Esophagus squamous epithelium (tissue), 5 donors: Measurements from ENCODE around the gene CHST12. TPM values are rescaled to one million over a fixed set of nuclear protein-coding genes. Genes with fewer than 3 reads are reported as not detected.
"Not testable (repeated sequence)": the region's sequence is repeated elsewhere in the genome, so short reads cannot be mapped to it uniquely, and the experiment has no call there.

ENCODE experiments used
- DNase-seq: peaks from one replicate; lab custom pipeline; 2025; lab: John Stamatoyannopoulos, UW
- H3K27ac ChIP-seq, 4 donors: fragments of 200-600 bp; sonication (generic); one replicate each; pipeline ENCODE4 v1.5.1; 2016 to 2019; ENCODE audit warnings: mild to moderate bottlenecking in 1 of 4
- H3K27me3 ChIP-seq, 4 donors: fragments of 200-600 bp; sonication (generic); 1 replicate in 3 of 4; 2 replicates in 1 of 4; pipeline versions ENCODE4 v1.5.1 to v1.6.0; 2017 to 2021; ENCODE audit warnings: antibody characterized with exemption in 1 of 4
- H3K36me3 ChIP-seq, 3 donors: fragments of 200-600 bp; sonication (generic); one replicate each; pipeline ENCODE4 v1.5.1; 2016 to 2019
- H3K4me1 ChIP-seq, 3 donors: fragments of 200-600 bp; sonication (generic); one replicate each; pipeline ENCODE4 v1.5.1; 2017 to 2019
- H3K4me3 ChIP-seq, 4 donors: fragments of 200-600 bp; sonication (generic); 1 replicate in 3 of 4; 2 replicates in 1 of 4; pipeline ENCODE4 v1.5.1; 2016 to 2019; ENCODE audit warnings: mild to moderate bottlenecking in 2 of 4, moderate library complexity in 1 of 4
- H3K9me3 ChIP-seq, 3 donors: fragments of 200-600 bp; sonication (generic); one replicate each; pipeline ENCODE4 v1.5.1; 2016 to 2019
- POLR2A ChIP-seq, 4 donors: fragments of 450-650 bp; IDR thresholded peaks; one replicate each; pipeline ENCODE4 v1.6.1; 2017; ENCODE audit warnings: antibody characterized with exemption in 4 of 4, mild to moderate bottlenecking in 4 of 4, moderate library complexity in 3 of 4
- WGBS, 2 donors: methylation state at CpG; one replicate each; pipeline ENCODE4 v1.1.5; 2018; 5-methylcytosine and 5-hydroxymethylcytosine counted together
- intact Hi-C: fragments of 100-400 bp; cut with DNase I; formaldehyde crosslinking; loops from one replicate; pipeline ENCODE4 v1.15.0; 2022
- total RNA-seq, 4 donors: library from RNA; depleted of rRNA; stranded (reverse); fragments of >200 nt; gene quantifications; one replicate each; pipeline ENCODE4 v1.1.0, GENCODE V29; 2016
- TF ChIP-seq, protein P1 (sequence below), 6 experiments: fragments of 450-650 bp in 4 of 6; fragments of 200-600 bp in 2 of 6; sonication (generic) in 2 of 6; IDR thresholded peaks; one replicate each; pipeline ENCODE4 v1.5.1; 2016 to 2019; ENCODE audit warnings: antibody characterized with exemption in 6 of 6, mild to moderate bottlenecking in 4 of 6, moderate library complexity in 4 of 6
- donor health status: DM: yes; HTN: yes; CAD: no.

The CHST12 gene
- total RNA-seq, 4 donors from 2014 or later, result 1.5 to 11.8 (median 5.0) TPM

DNA sequence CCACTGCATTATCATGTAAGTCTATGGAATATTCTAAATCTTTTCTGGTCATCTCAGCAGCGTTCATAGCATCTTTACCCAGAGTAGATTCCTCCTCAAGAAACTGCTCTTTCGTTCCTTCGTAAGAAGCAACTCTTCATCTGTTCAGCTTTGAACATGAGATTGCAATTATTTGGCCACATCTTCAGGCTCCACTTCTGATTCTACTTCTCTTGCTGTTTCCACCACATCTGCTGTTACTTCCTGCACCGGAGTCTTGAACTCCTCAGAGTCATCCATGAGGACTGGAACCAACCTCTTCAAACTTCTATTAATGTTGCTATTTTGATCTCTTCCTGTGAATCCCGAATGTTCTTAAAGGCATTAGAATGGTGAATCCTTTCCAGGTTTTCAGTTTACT lies 12.7 kb downstream of the CHST12 start:
- TF ChIP-seq POLR2A (IDR thresholded peaks at IDR 0.05), result no peak
- TF ChIP-seq, protein P1, sequence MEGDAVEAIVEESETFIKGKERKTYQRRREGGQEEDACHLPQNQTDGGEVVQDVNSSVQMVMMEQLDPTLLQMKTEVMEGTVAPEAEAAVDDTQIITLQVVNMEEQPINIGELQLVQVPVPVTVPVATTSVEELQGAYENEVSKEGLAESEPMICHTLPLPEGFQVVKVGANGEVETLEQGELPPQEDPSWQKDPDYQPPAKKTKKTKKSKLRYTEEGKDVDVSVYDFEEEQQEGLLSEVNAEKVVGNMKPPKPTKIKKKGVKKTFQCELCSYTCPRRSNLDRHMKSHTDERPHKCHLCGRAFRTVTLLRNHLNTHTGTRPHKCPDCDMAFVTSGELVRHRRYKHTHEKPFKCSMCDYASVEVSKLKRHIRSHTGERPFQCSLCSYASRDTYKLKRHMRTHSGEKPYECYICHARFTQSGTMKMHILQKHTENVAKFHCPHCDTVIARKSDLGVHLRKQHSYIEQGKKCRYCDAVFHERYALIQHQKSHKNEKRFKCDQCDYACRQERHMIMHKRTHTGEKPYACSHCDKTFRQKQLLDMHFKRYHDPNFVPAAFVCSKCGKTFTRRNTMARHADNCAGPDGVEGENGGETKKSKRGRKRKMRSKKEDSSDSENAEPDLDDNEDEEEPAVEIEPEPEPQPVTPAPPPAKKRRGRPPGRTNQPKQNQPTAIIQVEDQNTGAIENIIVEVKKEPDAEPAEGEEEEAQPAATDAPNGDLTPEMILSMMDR (IDR thresholded peaks at IDR 0.05), result no peak
- peaks cover 0 to 8% (median 0%) of the 10 kb centered on the region in 3 donors for H3K36me3 ChIP-seq
- no peak overlapping the region for H3K27ac ChIP-seq
- H3K4me3 ChIP-seq, result no peak overlapping the region
- peaks cover 5 to 45% (median 9%) of the 10 kb centered on the region in 3 donors for H3K4me1 ChIP-seq
- no peaks in the 10 kb centered on the region for H3K27me3 ChIP-seq
- WGBS, 2 donors, result 70 to 74% methylated on average over 5 of the region's 5 CpGs
- intact Hi-C loops, result no loop called here
- no peaks in the 10 kb centered on the region for H3K9me3 ChIP-seq
- DNase-seq, result no peak

DNA sequence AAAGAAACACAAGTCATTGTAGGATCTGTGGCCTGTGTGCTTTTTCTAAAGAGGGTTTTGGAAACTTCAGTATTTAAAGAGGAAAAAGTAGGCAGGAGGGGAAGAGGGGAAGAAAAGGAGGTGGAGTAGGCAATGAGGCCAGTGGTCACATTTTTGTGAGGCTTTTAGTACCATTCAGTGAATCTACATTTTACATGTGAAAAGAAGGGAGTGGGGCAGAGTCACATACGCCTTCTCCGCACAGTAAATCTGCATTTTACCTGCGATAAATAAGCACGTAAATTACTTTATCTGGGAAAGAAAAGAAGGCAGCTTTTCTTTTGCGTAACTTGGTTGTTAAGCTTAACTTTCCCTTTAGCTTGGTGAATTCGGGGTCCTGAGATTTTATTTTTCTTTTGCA lies 13.2 kb downstream of the CHST12 start:
- no peak for DNase-seq
- intact Hi-C loops, result no loop called here
- Histone ChIP-seq H3K9me3 (no peaks in the 10 kb centered on the region), H3K27me3 (no peaks in the 10 kb centered on the region), H3K27ac (no peak overlapping the region), H3K4me1 (peaks cover 3 to 40% (median 7%) of the 10 kb centered on the region in 3 donors), H3K4me3 (no peak overlapping the region), H3K36me3 (peaks cover 0 to 8% (median 0%) of the 10 kb centered on the region in 3 donors)
- WGBS, 2 donors, result 94 to 96% methylated on average over 6 of the region's 6 CpGs
- TF ChIP-seq, protein P1 (IDR thresholded peaks at IDR 0.05), result no peak
- no peak for TF ChIP-seq POLR2A (IDR thresholded peaks at IDR 0.05)

DNA sequence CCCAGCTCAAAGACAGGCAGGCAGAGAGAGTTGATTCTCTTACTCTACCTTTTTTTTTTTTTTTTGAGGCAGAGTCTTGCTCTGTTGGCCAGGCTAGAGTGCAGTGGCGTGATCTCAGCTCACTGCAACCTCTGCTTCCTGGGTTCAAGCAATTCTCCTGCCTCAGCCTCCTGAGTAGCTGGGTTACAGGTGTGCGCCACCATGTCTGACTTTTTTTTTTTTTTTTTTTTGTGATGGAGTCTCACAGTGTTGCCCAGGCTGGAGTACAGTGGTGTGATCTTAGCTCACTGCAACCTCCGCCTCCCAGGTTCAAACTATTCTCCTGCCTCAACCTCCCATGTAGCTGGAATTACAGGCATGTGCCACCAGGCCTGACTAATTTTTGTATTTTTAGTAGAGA lies 13.8 kb downstream of the CHST12 start:
- intact Hi-C loops, H3K27me3 ChIP-seq, H3K27ac ChIP-seq, H3K36me3 ChIP-seq, H3K4me3 ChIP-seq, H3K9me3 ChIP-seq, DNase-seq: not testable (repeated sequence)
- H3K4me1 ChIP-seq, result peaks cover 0 to 34% (median 3%) of the 10 kb centered on the region in 3 donors
- WGBS, 2 donors, result 94 to 100% methylated on average over 3 of the region's 3 CpGs

DNA sequence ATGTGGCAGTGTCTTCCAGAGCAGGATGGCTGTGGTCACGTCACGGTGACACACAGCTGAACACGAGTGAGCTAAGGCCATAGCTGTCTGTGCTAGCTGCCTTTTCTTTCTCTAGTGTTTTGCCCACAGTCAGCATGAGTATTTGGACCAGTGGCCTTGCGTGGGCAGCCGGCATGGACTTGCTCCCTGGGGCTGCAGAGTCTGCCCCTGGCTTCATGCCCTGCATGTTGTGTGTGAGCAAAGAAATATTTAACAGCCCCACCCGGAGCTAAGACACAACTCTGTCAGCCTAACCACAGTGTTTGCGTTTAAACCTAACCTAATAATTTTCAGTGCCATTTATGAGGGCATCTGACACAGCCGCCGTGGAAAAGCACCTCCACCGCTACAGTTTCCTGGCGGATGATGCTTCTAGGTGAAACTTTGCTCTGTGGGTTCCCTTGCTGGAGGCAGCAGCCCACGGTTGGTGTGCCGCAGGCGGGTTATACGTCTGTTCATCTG lies 14.6 kb downstream of the CHST12 start:
- H3K4me3 ChIP-seq, result no peak overlapping the region
- H3K9me3 ChIP-seq, result no peaks in the 10 kb centered on the region
- TF ChIP-seq POLR2A (IDR thresholded peaks at IDR 0.05), result no peak
- TF ChIP-seq, protein P1 (IDR thresholded peaks at IDR 0.05), result no peak
- H3K4me1 ChIP-seq, result peaks cover 0 to 26% (median 0%) of the 10 kb centered on the region in 3 donors
- peaks cover 0 to 8% (median 0%) of the 10 kb centered on the region in 3 donors for H3K36me3 ChIP-seq
- no peaks in the 10 kb centered on the region for H3K27me3 ChIP-seq
- DNase-seq, result no peak
- 57 to 67% methylated on average over 9 to 14 of the region's 15 CpGs for WGBS, 2 donors
- intact Hi-C loops, result no loop called here
- H3K27ac ChIP-seq, result no peak overlapping the region

DNA sequence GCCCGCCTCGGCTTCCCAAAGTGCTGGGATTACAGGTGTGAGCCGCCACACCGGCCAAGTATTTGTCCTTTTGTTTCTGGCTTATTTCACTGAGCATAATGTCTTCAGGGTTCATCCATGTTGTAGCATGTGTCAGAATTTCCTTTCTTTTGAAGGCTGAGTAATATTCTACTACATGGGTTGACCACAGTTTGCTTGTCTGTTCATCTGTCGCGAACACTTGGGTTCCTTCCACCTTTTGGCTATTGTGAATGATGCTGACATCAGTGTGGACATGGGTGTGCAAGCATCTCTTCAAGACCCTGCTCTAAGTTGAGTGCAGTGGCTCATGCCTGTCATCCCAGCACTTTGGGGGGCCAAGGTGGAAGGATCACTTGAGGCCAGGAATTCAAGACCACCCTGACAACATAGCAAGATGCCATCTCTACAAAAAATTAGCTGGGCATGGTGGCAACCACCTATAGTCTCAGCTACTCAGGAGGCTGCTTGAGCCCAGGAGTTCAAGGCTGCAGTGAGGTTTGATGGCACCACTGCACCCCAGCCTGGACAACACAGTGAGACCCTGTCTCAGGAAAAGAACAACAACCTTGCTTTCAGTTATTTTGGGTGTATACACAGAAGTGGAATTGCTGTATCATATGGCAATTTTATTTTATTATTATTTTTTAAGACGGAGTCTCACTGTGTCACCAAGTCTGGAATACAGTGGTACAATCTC lies 17.0 kb downstream of the CHST12 start:
- H3K4me3 ChIP-seq, result no peak overlapping the region
- TF ChIP-seq, protein P1 (IDR thresholded peaks at IDR 0.05), result no peak
- TF ChIP-seq POLR2A (IDR thresholded peaks at IDR 0.05), result no peak
- no peaks in the 10 kb centered on the region for H3K27me3 ChIP-seq
- H3K36me3 ChIP-seq, result peaks cover 0 to 8% (median 0%) of the 10 kb centered on the region in 3 donors
- peaks cover 0 to 17% (median 0%) of the 10 kb centered on the region in 3 donors for H3K4me1 ChIP-seq
- intact Hi-C loops, result no loop called here
- H3K9me3 ChIP-seq, result no peaks in the 10 kb centered on the region
- WGBS, 2 donors, result 83 to 92% methylated on average over 5 to 7 of the region's 7 CpGs
- DNase-seq, result no peak
- H3K27ac ChIP-seq, result no peak overlapping the region
